ENCODE measurements around the gene RBM19. TPM values are rescaled to one million over a fixed set of nuclear protein-coding genes. Genes with fewer than 3 reads are reported as not detected.

The RBM19 gene
- total and polyA plus RNA-seq, 2 of the 4 experiments (the other 2 are of a cell fraction) = 18.7 to 19.2 TPM

DNA sequence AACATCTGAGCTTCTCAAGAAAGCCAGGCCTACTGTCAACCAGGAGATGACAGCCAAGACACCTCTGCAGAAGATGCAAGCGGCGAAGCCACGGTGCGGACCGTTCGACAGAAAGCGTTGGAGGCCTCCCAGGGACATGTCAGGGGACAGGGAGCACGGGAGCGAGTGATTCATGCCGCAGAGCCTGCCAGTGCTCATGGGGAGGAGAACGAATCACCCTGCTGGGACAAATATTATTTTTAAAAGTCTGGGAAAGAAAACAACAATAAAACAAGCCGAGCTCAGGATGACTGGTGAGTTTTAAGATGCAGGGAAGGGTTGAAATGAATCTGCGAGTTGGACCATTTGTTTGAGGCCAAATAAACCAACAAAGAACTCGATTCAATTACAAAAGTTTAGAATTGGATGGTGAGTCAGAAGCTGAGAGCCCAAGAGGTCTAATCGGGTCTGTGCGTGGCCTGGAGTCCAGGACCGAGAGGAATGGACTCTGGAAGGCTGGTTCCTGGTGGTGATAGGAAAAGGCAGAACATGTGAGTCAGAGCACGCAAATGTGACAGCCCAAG, 91.0 kb downstream of the RBM19 start:
- 47% methylated on average over 3 of the region's 18 CpGs; no CpG with 5 or more reads in 1 of the 2 experiments for WGBS, 2 experiments (ENCODE audit: extremely low coverage in 2 of 2, insufficient read length in 1 of 2)
- Histone ChIP-seq H2AFZ (replicated peaks; ENCODE audit: low read length, poor library complexity) (peak overlapping the region; percentile 75), H2BK120ac (ENCODE audit: low read depth, low read length) (peak overlapping the region; percentile 73), H3K27me3 (ENCODE audit: control insufficient read depth, insufficient read depth, low read length) (no peaks in the 10 kb centered on the region), H3K23ac (ENCODE audit: low read depth, low read length) (0 out of 2 replicates have a peak overlapping the region, but pooled peaks have one; percentile 14), H3K56ac (ENCODE audit: extremely low read depth, insufficient read depth, low read length) (peak overlapping the region; percentile 52; the same call in 1 of the 2 replicates), H4K8ac (ENCODE audit: low read depth in 2 of 2, low read length in 2 of 2) (peak overlapping the region; percentile 49 to 84; a peak in 3 of 4 replicates), H4K91ac (ENCODE audit: insufficient read depth, low read depth, low read length) (peak overlapping the region; percentile 68), H3K4ac (ENCODE audit: low read depth, low read length) (peak overlapping the region; percentile 75), H3K27ac (ENCODE audit: insufficient read depth, low read length) (peak overlapping the region; percentile 74; the same call in 1 of the 2 replicates), H4K20me1 (ENCODE audit: insufficient read depth, low read length) (0 out of 2 replicates have a peak, but pooled peaks cover 4% of the 10 kb centered on the region), H4K5ac (ENCODE audit: low read depth, low read length) (peak overlapping the region; percentile 65; the same call in 1 of the 2 replicates), H3K9ac (ENCODE audit: low read depth, low read length) (0 out of 2 replicates have a peak overlapping the region, but pooled peaks have one; percentile 13), H2BK20ac (ENCODE audit: low read depth, low read length) (peak overlapping the region; percentile 57), H3K4me1 (ENCODE audit: control insufficient read depth, insufficient read depth, low read length) (peaks cover 19% of the 10 kb centered on the region), H3K9me3 (ENCODE audit: control insufficient read depth, insufficient read depth, low read length) (no peaks in the 10 kb centered on the region), H2BK15ac (ENCODE audit: low read depth, low read length) (peak overlapping the region; percentile 6; the same call in 1 of the 3 replicates), H2BK5ac (ENCODE audit: low read depth, low read length, poor library complexity, severe bottlenecking) (peak overlapping the region; percentile 80), H2AK9ac (replicated peaks; ENCODE audit: low read depth, low read length, poor library complexity) (peak overlapping the region; percentile 12), H3K79me1 (ENCODE audit: low read depth in 1 of 2, low read length in 2 of 2) (no peaks in the 10 kb centered on the region), H3K18ac (ENCODE audit: low read depth, low read length) (peak overlapping the region; percentile 72), H3K4me3 (ENCODE audit: insufficient read depth, low read depth, low read length) (no peak overlapping the region), H3K14ac (replicated peaks; ENCODE audit: low read depth, low read length) (0 out of 2 replicates have a peak overlapping the region, but pooled peaks have one; percentile 56), H3K4me2 (ENCODE audit: low read depth, low read length) (peak overlapping the region; percentile 55), H2AK5ac (ENCODE audit: low read depth, low read length) (peak overlapping the region; percentile 37; the same call in 1 of the 2 replicates), H3K36me3 (ENCODE audit: control insufficient read depth, insufficient read depth, low read length) (no peaks in the 10 kb centered on the region), H3K9me1 (ENCODE audit: insufficient read depth, low read length) (peaks cover 19% of the 10 kb centered on the region)
- DNase-seq = peak; percentile 89
- BruUV-seq (replicated peaks) = no TSS peak
- in situ Hi-C loops (cut with MboI; ENCODE audit: low sequenced_read_pairs) (no loop called here), intact Hi-C loops (cut with micrococcal nuclease) (no loop called here), dilution Hi-C loops (cut with HindIII; ENCODE audit: low sequenced_read_pairs, unreplicated experiment) (no loop called here)
- TF ChIP-seq BHLHE40 (IDR thresholded peaks at IDR 0.05; ENCODE audit: low read depth, low read length) (peak; percentile 75), NFE2L2 (IDR thresholded peaks at IDR 0.05; ENCODE audit: low read depth, low read length) (peak; percentile 73), MAZ (IDR thresholded peaks at IDR 0.05; ENCODE audit: borderline replicate concordance, low read depth, low read length) (no peak), RAD21 (IDR thresholded peaks at IDR 0.05; ENCODE audit: low read length) (no peak), FOS (IDR thresholded peaks at IDR 0.05; ENCODE audit: low read depth, low read length) (peak; percentile 69), MAFK (IDR thresholded peaks at IDR 0.05; ENCODE audit: low read depth, low read length) (no peak; the same call in 1 of the 2 replicates), MXI1 (IDR thresholded peaks at IDR 0.05; ENCODE audit: borderline replicate concordance, low read depth, low read length) (0 out of 2 replicates have a peak, but pooled peaks have one; percentile 50), CEBPB (IDR thresholded peaks at IDR 0.05; ENCODE audit: low read depth, low read length) (no peak)
- TF ChIP-seq, protein P1, sequence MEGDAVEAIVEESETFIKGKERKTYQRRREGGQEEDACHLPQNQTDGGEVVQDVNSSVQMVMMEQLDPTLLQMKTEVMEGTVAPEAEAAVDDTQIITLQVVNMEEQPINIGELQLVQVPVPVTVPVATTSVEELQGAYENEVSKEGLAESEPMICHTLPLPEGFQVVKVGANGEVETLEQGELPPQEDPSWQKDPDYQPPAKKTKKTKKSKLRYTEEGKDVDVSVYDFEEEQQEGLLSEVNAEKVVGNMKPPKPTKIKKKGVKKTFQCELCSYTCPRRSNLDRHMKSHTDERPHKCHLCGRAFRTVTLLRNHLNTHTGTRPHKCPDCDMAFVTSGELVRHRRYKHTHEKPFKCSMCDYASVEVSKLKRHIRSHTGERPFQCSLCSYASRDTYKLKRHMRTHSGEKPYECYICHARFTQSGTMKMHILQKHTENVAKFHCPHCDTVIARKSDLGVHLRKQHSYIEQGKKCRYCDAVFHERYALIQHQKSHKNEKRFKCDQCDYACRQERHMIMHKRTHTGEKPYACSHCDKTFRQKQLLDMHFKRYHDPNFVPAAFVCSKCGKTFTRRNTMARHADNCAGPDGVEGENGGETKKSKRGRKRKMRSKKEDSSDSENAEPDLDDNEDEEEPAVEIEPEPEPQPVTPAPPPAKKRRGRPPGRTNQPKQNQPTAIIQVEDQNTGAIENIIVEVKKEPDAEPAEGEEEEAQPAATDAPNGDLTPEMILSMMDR (conservative IDR thresholded peaks at IDR 0.05; ENCODE audit: low read depth, low read length) = no peak
- TF ChIP-seq, protein P2, sequence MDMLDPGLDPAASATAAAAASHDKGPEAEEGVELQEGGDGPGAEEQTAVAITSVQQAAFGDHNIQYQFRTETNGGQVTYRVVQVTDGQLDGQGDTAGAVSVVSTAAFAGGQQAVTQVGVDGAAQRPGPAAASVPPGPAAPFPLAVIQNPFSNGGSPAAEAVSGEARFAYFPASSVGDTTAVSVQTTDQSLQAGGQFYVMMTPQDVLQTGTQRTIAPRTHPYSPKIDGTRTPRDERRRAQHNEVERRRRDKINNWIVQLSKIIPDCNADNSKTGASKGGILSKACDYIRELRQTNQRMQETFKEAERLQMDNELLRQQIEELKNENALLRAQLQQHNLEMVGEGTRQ (IDR thresholded peaks at IDR 0.05; ENCODE audit: low read depth, low read length) = peak; percentile 28; the same call in 1 of the 2 replicates
- TF ChIP-seq, protein P3, sequence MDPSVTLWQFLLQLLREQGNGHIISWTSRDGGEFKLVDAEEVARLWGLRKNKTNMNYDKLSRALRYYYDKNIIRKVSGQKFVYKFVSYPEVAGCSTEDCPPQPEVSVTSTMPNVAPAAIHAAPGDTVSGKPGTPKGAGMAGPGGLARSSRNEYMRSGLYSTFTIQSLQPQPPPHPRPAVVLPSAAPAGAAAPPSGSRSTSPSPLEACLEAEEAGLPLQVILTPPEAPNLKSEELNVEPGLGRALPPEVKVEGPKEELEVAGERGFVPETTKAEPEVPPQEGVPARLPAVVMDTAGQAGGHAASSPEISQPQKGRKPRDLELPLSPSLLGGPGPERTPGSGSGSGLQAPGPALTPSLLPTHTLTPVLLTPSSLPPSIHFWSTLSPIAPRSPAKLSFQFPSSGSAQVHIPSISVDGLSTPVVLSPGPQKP (IDR thresholded peaks at IDR 0.05; ENCODE audit: borderline replicate concordance, low read depth, low read length) = no peak
- ATAC-seq (ENCODE audit: low read depth) = peak; percentile 94
- CTCF ChIA-PET = interaction anchor here (1.0 kb wide), 1 partner anchor 37 kb away, joined by 3 read pairs; no protein-coding TSS in a partner anchor
- POLR2A ChIA-PET (ENCODE audit: unreplicated experiment) = no interaction called here
